Heart left ventricle (tissue), 13 donors: Measurements from ENCODE around the gene TRIM3.

ENCODE experiments used
- CTCF ChIP-seq, 12 donors: fragments of 200-600 bp; sonication (generic) in 4 of 12; IDR thresholded peaks; one replicate each; pipeline versions ENCODE4 v1.5.0 to v1.8.0; 2018 to 2022; ENCODE audit warnings: antibody characterized with exemption in 12 of 12, mild to moderate bottlenecking in 5 of 12
- POLR2A ChIP-seq, 2 donors: fragments of 450-650 bp; IDR thresholded peaks; one replicate each; pipeline ENCODE4 v1.6.1; 2017; ENCODE audit warnings: antibody characterized with exemption in 2 of 2, mild to moderate bottlenecking in 2 of 2, moderate library complexity in 2 of 2
- donor health status: ischemic (EF 13 %, LVEDD 7.1; RV severe dilation, severe dysfunction).
- donor health status: DM: no; HTN: yes; CAD: no.
- donor health status: DM: no; HTN: no; CAD: no.
- donor health status: ischemic (EF 25% LVEDD 6.9; RV normal size, moderate dysfunction).
- donor health status: ischemic (EF 25% LVEDD 5.7; RV mildly dilated, moderate dysfunction).
- donor health status: ischemic (EF 35%, LVEDD 5.7; RV mildly dilated, moderate dysfunction).
- donor health status: nonischemic (EF 11% LVEDD 7.7; RV severe dilation, severe dysfunction).
- donor health status: DM: yes; HTN: yes; CAD: no.
- donor health status: PGD.
- donor health status: ischemic (EF 29% LVEDD 5.4; RV normal size, mild dysfunction).
- donor health status: nonischemic (EF 23%, LVEDD 6.1; RV moderate dilation, normal function).

- no peak for TF ChIP-seq CTCF (IDR thresholded peaks at IDR 0.05)
- TF ChIP-seq POLR2A (IDR thresholded peaks at IDR 0.05), result no peak
Measured at GRCh38 chr11:6504166-6504565, 30.4 kb upstream of the TRIM3 start.
